ENCODE data around the gene ZNF689.

The ZNF689 gene

DNA sequence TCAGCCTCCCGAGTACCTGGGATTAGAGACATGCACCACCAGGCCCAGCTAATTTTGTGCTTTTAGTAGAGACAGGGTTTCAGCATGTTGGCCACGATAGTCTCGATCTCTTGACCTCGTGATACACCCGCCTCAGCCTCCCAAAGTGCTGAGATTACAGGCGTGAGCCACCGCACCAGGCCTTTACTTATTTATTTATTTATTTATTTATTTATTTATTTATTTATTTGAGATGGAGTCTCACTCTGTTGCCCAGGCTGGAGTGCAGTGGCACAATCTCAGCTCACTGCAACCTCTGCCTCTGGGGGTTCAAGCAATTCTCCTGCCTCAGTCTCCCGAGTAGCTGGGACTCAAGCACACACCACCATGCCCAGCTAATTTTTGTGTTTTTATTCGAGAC lies 19.3 kb downstream of the ZNF689 start (continued):
- TF ChIP-seq, protein P1, sequence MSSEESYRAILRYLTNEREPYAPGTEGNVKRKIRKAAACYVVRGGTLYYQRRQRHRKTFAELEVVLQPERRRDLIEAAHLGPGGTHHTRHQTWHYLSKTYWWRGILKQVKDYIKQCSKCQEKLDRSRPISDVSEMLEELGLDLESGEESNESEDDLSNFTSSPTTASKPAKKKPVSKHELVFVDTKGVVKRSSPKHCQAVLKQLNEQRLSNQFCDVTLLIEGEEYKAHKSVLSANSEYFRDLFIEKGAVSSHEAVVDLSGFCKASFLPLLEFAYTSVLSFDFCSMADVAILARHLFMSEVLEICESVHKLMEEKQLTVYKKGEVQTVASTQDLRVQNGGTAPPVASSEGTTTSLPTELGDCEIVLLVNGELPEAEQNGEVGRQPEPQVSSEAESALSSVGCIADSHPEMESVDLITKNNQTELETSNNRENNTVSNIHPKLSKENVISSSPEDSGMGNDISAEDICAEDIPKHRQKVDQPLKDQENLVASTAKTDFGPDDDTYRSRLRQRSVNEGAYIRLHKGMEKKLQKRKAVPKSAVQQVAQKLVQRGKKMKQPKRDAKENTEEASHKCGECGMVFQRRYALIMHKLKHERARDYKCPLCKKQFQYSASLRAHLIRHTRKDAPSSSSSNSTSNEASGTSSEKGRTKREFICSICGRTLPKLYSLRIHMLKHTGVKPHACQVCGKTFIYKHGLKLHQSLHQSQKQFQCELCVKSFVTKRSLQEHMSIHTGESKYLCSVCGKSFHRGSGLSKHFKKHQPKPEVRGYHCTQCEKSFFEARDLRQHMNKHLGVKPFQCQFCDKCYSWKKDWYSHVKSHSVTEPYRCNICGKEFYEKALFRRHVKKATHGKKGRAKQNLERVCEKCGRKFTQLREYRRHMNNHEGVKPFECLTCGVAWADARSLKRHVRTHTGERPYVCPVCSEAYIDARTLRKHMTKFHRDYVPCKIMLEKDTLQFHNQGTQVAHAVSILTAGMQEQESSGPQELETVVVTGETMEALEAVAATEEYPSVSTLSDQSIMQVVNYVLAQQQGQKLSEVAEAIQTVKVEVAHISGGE (tag by site-specific recombination; conservative IDR thresholded peaks at IDR 0.05; ENCODE audit: low read depth): peak; percentile 81
- TF ChIP-seq ZNF292 (tag by site-specific recombination; IDR thresholded peaks at IDR 0.05; ENCODE audit: borderline replicate concordance, low read depth) (peak; percentile 80; the same call in 1 of the 2 replicates), ZXDB (tag by site-specific recombination; IDR thresholded peaks at IDR 0.05) (peak; percentile 54), ZBTB8A (tag by site-specific recombination; IDR thresholded peaks at IDR 0.05) (peak; percentile 80), ZNF223 (tag by site-specific recombination; IDR thresholded peaks at IDR 0.05) (peak; percentile 49; the same call in 1 of the 2 replicates), ZNF555 (tag by site-specific recombination; conservative IDR thresholded peaks at IDR 0.05) (peak; percentile 89), MZF1 (tag by site-specific recombination; IDR thresholded peaks at IDR 0.05; ENCODE audit: borderline replicate concordance) (peak; percentile 46; the same call in 1 of the 2 replicates), ZSCAN23 (tag by site-specific recombination; IDR thresholded peaks at IDR 0.05) (0 out of 2 replicates have a peak, but pooled peaks have one; percentile 18), ZNF654 (tag by site-specific recombination; IDR thresholded peaks at IDR 0.05; ENCODE audit: low read depth) (peak; percentile 38), ZNF23 (tag by site-specific recombination; IDR thresholded peaks at IDR 0.05; ENCODE audit: borderline replicate concordance) (0 out of 2 replicates have a peak, but pooled peaks have one; percentile 17), ZBTB1 (tag by site-specific recombination; IDR thresholded peaks at IDR 0.05) (peak; percentile 84; the same call in 1 of the 2 replicates), ZBTB21 (tag by site-specific recombination; IDR thresholded peaks at IDR 0.05) (peak; percentile 49; the same call in 1 of the 2 replicates), ZNF19 (tag by site-specific recombination; IDR thresholded peaks at IDR 0.05; ENCODE audit: low read depth) (peak; percentile 75; the same call in 1 of the 2 replicates), ZNF791 (tag by site-specific recombination; IDR thresholded peaks at IDR 0.05) (peak; percentile 42; the same call in 1 of the 2 replicates)
- TF ChIP-seq, protein P2, sequence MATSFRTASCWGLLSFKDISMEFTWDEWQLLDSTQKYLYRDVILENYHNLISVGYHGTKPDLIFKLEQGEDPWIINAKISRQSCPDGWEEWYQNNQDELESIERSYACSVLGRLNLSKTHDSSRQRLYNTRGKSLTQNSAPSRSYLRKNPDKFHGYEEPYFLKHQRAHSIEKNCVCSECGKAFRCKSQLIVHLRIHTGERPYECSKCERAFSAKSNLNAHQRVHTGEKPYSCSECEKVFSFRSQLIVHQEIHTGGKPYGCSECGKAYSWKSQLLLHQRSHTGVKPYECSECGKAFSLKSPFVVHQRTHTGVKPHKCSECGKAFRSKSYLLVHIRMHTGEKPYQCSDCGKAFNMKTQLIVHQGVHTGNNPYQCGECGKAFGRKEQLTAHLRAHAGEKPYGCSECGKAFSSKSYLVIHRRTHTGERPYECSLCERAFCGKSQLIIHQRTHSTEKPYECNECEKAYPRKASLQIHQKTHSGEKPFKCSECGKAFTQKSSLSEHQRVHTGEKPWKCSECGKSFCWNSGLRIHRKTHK (tag by site-specific recombination; IDR thresholded peaks at IDR 0.05): 0 out of 2 replicates have a peak, but pooled peaks have one; percentile 23
- TF ChIP-seq, protein P3, sequence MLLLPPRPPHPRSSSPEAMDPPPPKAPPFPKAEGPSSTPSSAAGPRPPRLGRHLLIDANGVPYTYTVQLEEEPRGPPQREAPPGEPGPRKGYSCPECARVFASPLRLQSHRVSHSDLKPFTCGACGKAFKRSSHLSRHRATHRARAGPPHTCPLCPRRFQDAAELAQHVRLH (tag by site-specific recombination; IDR thresholded peaks at IDR 0.05): peak; percentile 70
- TF ChIP-seq, protein P4, sequence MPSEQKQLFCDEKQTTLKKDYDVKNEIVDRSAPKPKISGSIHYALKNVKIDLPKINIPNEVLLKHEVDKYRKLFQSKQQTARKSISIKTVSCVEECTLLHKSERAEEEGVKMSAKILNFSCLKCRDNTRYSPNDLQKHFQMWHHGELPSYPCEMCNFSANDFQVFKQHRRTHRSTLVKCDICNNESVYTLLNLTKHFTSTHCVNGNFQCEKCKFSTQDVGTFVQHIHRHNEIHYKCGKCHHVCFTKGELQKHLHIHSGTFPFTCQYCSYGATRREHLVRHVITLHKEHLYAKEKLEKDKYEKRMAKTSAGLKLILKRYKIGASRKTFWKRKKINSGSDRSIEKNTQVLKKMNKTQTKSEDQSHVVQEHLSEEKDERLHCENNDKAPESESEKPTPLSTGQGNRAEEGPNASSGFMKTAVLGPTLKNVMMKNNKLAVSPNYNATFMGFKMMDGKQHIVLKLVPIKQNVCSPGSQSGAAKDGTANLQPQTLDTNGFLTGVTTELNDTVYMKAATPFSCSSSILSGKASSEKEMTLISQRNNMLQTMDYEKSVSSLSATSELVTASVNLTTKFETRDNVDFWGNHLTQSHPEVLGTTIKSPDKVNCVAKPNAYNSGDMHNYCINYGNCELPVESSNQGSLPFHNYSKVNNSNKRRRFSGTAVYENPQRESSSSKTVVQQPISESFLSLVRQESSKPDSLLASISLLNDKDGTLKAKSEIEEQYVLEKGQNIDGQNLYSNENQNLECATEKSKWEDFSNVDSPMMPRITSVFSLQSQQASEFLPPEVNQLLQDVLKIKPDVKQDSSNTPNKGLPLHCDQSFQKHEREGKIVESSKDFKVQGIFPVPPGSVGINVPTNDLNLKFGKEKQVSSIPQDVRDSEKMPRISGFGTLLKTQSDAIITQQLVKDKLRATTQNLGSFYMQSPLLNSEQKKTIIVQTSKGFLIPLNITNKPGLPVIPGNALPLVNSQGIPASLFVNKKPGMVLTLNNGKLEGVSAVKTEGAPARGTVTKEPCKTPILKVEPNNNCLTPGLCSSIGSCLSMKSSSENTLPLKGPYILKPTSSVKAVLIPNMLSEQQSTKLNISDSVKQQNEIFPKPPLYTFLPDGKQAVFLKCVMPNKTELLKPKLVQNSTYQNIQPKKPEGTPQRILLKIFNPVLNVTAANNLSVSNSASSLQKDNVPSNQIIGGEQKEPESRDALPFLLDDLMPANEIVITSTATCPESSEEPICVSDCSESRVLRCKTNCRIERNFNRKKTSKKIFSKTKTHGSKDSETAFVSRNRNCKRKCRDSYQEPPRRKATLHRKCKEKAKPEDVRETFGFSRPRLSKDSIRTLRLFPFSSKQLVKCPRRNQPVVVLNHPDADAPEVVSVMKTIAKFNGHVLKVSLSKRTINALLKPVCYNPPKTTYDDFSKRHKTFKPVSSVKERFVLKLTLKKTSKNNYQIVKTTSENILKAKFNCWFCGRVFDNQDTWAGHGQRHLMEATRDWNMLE (tag by site-specific recombination; conservative IDR thresholded peaks at IDR 0.05; ENCODE audit: low read depth): peak; percentile 92
- TF ChIP-seq, protein P5, sequence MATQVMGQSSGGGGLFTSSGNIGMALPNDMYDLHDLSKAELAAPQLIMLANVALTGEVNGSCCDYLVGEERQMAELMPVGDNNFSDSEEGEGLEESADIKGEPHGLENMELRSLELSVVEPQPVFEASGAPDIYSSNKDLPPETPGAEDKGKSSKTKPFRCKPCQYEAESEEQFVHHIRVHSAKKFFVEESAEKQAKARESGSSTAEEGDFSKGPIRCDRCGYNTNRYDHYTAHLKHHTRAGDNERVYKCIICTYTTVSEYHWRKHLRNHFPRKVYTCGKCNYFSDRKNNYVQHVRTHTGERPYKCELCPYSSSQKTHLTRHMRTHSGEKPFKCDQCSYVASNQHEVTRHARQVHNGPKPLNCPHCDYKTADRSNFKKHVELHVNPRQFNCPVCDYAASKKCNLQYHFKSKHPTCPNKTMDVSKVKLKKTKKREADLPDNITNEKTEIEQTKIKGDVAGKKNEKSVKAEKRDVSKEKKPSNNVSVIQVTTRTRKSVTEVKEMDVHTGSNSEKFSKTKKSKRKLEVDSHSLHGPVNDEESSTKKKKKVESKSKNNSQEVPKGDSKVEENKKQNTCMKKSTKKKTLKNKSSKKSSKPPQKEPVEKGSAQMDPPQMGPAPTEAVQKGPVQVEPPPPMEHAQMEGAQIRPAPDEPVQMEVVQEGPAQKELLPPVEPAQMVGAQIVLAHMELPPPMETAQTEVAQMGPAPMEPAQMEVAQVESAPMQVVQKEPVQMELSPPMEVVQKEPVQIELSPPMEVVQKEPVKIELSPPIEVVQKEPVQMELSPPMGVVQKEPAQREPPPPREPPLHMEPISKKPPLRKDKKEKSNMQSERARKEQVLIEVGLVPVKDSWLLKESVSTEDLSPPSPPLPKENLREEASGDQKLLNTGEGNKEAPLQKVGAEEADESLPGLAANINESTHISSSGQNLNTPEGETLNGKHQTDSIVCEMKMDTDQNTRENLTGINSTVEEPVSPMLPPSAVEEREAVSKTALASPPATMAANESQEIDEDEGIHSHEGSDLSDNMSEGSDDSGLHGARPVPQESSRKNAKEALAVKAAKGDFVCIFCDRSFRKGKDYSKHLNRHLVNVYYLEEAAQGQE (tag by site-specific recombination; IDR thresholded peaks at IDR 0.05): peak; percentile 77
- TF ChIP-seq, protein P6, sequence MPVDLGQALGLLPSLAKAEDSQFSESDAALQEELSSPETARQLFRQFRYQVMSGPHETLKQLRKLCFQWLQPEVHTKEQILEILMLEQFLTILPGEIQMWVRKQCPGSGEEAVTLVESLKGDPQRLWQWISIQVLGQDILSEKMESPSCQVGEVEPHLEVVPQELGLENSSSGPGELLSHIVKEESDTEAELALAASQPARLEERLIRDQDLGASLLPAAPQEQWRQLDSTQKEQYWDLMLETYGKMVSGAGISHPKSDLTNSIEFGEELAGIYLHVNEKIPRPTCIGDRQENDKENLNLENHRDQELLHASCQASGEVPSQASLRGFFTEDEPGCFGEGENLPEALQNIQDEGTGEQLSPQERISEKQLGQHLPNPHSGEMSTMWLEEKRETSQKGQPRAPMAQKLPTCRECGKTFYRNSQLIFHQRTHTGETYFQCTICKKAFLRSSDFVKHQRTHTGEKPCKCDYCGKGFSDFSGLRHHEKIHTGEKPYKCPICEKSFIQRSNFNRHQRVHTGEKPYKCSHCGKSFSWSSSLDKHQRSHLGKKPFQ (tag by site-specific recombination; IDR thresholded peaks at IDR 0.05): 0 out of 2 replicates have a peak, but pooled peaks have one; percentile 47
- TF ChIP-seq, protein P7, sequence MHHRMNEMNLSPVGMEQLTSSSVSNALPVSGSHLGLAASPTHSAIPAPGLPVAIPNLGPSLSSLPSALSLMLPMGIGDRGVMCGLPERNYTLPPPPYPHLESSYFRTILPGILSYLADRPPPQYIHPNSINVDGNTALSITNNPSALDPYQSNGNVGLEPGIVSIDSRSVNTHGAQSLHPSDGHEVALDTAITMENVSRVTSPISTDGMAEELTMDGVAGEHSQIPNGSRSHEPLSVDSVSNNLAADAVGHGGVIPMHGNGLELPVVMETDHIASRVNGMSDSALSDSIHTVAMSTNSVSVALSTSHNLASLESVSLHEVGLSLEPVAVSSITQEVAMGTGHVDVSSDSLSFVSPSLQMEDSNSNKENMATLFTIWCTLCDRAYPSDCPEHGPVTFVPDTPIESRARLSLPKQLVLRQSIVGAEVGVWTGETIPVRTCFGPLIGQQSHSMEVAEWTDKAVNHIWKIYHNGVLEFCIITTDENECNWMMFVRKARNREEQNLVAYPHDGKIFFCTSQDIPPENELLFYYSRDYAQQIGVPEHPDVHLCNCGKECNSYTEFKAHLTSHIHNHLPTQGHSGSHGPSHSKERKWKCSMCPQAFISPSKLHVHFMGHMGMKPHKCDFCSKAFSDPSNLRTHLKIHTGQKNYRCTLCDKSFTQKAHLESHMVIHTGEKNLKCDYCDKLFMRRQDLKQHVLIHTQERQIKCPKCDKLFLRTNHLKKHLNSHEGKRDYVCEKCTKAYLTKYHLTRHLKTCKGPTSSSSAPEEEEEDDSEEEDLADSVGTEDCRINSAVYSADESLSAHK (tag by site-specific recombination; IDR thresholded peaks at IDR 0.05): peak; percentile 38; the same call in 1 of the 2 replicates

All from HEK293 (cell line).